HCT116 (cell line): Measurements from ENCODE around the gene HPS1.

ENCODE experiments used
- POLR2A ChIP-seq: IDR thresholded peaks from 2 replicates; pipeline ENCODE4 v1.7.0; 2011; ENCODE audit warnings: borderline replicate concordance; ENCODE audit not compliant: insufficient read depth, insufficient read length; ENCODE audit errors: extremely low read depth
- POLR2AphosphoS5 ChIP-seq: IDR thresholded peaks from 2 replicates; pipeline ENCODE4 v1.6.1; 2011; ENCODE audit warnings: mild to moderate bottlenecking, low read depth, low read length, moderate library complexity
- SP1 ChIP-seq: IDR thresholded peaks from 2 replicates; pipeline ENCODE4 v1.6.1; 2012; ENCODE audit warnings: low read depth
- TCF7L2 ChIP-seq: IDR thresholded peaks from 2 replicates; pipeline ENCODE4 v1.7.0; 2011; ENCODE audit warnings: borderline replicate concordance, inconsistent platforms; ENCODE audit not compliant: insufficient read depth, insufficient read length; ENCODE audit errors: extremely low read depth

GRCh38 chr10:98481404-98481945 lies 34.7 kb upstream of the HPS1 start:
- TF ChIP-seq TCF7L2 (no peak), POLR2A (no peak), SP1 (no peak), POLR2AphosphoS5 (no peak)
